NT2/D1 (cell line): ENCODE data around the gene TNN.

Experiments used
- SUZ12 ChIP-seq: IDR thresholded peaks from 2 replicates; pipeline ENCODE4 v1.6.1; 2011; ENCODE audit not compliant: insufficient read length, insufficient read depth; ENCODE audit errors: extremely low read depth
- YY1 ChIP-seq: IDR thresholded peaks from 2 replicates; pipeline ENCODE4 v1.6.1; 2011; ENCODE audit not compliant: insufficient read length, insufficient read depth

DNA sequence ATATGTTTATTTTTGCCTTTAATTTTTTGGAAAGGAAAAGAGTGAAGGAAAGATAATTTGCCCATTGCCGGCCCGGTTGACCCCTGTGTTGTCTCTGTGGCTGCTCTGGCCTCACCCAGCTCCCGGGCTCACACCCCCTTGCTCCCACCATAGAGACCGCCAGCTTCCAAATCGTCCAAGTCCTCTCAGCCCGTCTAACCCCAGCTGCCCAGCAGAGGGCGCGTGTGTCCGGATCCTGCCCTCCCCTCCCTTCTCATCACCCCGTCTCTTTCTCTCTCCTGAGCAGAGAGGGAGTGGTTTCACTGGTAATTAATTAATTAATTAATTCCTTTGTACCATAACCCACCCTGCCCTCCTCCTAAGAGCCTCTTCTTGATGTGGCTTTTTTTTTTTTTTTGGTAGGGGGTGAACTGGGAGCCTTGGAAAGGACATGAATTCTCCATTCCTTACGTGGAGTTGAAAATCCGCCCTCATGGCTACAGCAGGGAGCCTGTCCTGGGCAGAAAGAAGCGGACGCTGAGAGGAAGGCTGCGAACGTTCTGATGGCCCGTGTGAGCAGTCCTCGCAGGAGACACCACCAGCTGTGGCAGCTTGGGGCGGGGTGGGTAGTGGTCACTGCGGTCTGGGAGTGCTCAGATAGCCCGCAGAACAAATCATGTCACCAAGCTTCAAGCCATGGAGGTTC lies 79.0 kb downstream of the TNN start:
- TF ChIP-seq SUZ12, result no peak
- no peak for TF ChIP-seq YY1
